NCI-H2196 (cell line): ENCODE measurements around the gene EYA2.
A peak's percentile ranks its signal among the peaks of the same experiment; 100 is the strongest.
"Not testable (repeated sequence)": the region's sequence is repeated elsewhere in the genome, so short reads cannot be mapped to it uniquely, and the experiment has no call there.

Experiments used
- DNase-seq: peaks from one replicate; lab custom pipeline; 2025; ENCODE audit not compliant: unreplicated experiment; lab: John Stamatoyannopoulos, UW

The EYA2 gene

GRCh38 chr20:46951405-46951804 is 56.8 kb downstream of the EYA2 start:
- DNase-seq, result no peak

GRCh38 chr20:46951840-46952497 is 57.3 kb downstream of the EYA2 start:
- DNase-seq, result no peak

DNA sequence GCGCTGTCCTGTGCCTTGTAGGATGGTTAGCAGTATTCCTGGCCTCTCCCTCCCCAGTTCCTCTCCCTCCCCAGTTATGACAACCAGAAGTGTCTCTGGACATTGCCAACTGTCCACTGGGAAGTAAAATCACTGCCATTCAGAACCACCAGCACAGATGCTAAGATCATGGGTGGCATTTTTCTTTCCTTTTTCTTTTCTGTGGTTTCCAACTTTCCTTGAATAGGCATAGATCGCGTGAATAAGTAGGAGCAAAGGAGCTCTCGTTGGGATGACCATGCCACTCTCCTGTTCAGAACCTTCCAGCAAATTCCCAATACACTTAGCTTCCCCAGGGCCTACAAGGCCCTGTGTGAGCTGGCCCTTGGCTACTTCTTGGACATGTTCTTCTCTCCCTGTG is 59.0 kb downstream of the EYA2 start:
- DNase-seq, result no peak

DNA sequence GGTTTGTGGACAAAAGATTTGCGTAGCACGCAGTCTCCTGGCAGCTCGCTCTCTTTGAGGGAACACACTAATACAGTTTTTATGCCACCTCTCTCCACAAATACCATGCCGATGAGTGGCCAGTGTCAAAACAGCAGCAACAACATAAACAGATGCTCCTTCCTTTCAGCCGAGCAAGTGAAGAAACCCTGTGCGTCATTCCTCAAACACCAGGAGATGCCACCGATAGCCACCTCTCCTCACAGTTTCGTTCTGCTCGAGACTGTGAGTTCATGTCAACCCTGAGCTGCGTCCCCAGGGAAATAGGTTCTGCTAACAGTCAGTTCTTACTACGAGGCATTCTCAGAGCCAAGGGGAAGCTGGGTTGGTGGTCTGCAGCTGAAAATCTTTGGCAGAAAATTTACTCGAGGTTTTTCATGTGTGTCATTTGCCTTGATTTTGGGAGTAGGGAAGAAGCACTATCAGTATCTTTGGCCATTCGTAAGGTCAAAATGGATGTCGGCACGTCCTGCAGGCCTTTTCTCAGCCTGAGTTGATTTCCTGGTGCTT is 59.9 kb downstream of the EYA2 start:
- DNase-seq, result no peak

GRCh38 chr20:46955601-46956556 is 61.2 kb downstream of the EYA2 start:
- DNase-seq, result no peak

- DNase-seq, result no peak
These were observed 64.5 kb downstream of the EYA2 start for GRCh38 chr20:46959081-46959692.

- DNase-seq, result no peak
These were observed 65.2 kb downstream of the EYA2 start for GRCh38 chr20:46959821-46960220.

DNA sequence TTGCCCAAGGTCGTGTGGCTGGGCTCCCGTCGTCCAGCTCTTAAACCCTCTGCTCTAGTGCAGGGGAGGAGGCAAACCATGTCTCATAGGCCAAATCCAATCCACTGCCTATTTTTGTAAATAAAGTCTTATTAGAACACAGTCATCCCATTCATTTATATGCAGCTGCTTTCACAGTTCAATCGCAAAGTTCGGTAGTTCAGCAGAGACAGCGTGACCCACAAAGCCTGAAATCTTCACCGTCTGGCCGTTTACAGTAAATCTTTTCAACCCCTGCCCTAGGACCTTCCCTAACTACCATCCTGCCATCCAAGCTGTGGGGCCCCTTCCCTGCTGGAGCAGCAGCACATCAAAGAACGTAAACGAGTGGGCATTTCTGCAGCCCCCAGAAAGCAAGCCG is 65.9 kb downstream of the EYA2 start:
- DNase-seq, result no peak

DNA sequence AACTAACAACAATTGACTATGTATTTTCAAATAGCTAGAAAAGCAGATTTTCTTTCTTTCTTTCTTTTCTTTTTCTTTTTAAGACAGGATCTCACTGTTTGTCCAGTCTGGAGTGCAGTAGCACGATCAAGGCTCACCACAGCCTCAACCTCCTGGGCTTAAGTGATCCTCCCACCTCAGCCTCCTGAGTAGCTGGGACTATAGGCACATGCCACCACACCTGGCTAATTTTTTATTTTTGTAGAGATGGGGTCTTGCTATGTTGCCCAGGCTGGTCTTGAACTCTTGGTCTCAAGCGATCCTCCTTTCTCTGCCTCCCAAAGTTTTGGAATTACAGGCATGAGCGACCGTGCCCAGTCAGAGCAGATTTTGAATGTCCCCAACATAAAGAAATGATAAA is 67.3 kb downstream of the EYA2 start:
- DNase-seq, result not testable (repeated sequence)

DNA sequence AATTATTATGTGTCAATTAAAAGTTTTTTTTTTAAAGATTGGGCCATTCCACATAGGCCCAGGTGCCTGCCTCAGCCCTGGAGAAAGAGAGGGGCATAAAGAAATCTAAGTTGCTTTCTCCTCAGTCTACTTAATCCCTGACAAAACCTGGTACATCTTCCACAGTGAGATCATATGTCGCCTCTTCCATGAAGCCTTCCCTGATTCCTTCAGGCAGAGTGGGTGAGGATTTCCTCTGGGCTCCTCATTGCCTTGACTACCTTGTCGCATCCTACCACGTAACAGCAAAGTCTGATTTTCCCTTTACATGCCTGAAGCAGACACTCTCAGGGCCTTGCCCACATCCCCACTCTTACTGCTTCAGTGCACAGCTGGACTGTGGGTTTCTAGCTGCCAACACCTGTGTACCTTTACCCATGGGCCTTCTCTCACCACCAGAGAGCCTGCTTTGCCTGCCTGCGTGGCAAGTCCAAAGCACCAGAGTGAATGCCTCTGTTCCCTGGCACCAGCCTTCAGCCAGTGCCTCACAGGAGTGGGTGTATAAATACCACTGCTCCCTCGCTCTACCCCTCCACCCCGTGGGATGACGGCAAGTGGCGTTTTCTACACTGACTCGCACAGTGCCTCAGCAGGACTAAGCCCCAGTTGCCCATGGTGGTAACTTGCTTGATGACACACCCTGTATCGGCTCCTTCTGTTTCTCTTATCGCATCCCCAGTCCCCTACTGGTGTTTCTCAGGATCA is 68.0 kb downstream of the EYA2 start:
- no peak for DNase-seq

DNA sequence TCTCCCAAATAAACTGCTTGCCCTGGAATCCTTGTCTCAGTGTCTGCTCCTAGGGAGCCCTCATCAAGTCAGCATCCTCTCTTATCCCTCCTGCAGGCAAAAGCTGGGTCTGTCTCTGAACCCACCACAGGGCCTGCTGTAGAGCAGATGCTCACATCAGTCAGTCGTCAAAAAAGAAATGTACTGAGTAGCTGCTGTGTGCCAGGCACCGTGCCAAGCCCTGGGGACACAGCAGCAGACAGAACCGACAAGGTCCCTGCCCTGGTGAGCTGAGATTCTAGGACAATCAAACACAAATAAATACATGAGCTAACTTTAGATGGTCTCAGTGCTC is 68.5 kb downstream of the EYA2 start:
- peak; percentile 22 for DNase-seq

- peak; percentile 79 for DNase-seq
These were observed 69.3 kb downstream of the EYA2 start for GRCh38 chr20:46963758-46964617.

GRCh38 chr20:46964618-46965455 is 70.2 kb downstream of the EYA2 start:
- no peak for DNase-seq

DNA sequence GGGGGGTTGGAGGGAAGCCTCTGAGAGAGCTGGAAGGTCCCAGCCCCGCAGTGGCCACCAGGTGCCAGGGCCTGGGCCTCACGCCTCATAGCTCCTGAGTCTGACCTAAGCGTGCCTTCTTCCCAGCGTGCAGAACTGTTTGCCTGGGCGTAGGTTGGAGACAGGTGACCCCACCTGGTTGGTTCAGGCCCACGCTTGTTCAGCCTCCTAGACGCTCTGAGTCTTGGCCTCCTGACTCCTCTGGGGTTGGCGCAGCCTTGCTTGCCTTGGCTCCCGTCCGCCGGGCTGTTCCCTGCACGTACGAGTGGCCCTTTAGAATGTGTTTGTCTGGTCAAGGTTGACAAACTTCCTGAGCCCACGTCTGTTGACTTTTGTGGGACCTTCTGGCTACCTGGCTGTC is 70.8 kb downstream of the EYA2 start:
- peak; percentile 78 for DNase-seq

DNA sequence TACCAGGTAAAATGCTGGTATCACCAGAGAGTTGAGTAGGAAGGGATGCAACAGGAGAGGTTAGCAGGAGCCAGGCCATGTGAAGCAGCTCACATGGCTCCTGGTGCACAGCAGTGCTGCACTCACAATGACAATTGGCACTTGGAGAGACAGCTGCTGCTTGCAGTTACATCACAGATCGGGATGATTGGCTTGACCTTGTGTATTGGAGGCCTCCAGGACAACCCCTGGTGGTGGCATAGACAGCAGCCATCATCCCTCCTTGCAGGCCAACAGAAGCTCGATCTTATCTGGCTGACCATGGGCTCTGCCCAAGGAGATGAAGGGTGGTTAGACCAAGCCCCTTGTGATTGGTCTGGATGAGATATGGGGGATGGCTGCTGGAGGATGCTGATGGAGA is 73.0 kb downstream of the EYA2 start:
- DNase-seq, result peak; percentile 14

- peak; percentile 59 for DNase-seq
These were observed 76.4 kb downstream of the EYA2 start for GRCh38 chr20:46970937-46971630.

DNA sequence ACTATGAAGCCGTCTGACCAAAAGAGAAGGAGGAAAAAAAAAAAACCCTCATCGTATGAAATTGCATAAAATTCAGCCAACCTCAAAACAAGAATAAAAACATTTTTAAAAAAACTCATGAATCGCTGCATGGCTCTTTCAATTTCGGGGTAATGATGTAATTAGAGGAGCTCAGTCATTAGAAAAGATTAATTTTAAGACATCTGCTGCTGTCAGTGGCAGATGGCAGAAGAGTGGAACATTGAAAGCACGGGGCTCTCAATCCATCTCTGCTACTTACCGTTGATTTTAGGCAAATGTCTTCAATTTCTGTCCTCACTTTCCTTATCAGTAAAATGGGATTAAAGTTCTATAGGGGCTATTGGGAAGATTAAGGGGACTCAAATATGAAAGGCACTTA is 79.1 kb downstream of the EYA2 start:
- no peak for DNase-seq

- DNase-seq, result no peak
These were observed 80.2 kb downstream of the EYA2 start for GRCh38 chr20:46974669-46975434.
